T-helper 1 cell treated with Interleukin-12 subunit alpha and Interleukin-12 subunit beta and Interleukin-4 antibody, amounts not matched to agents 30 ng/mL and 1 ng/mL, for 36 hours (primary cell): Measurements from ENCODE around the gene SPATA33. TPM values are rescaled to one million over a fixed set of nuclear protein-coding genes. Genes with fewer than 3 reads are reported as not detected.
"Not testable (repeated sequence)": the region's sequence is repeated elsewhere in the genome, so short reads cannot be mapped to it uniquely, and the experiment has no call there.

Experiments
- intact Hi-C: fragments of 100-400 bp; cut with micrococcal nuclease; formaldehyde crosslinking; loops from one replicate; pipeline ENCODE4 v1.15.1; 2024
- total RNA-seq: library from RNA; stranded (reverse); gene quantifications from 2 replicates; pipeline ENCODE4 v1.2.3, GENCODE V29; 2022

SPATA33 gene
- total RNA-seq, 1 donor from 2014 or later: 14.2 TPM

DNA sequence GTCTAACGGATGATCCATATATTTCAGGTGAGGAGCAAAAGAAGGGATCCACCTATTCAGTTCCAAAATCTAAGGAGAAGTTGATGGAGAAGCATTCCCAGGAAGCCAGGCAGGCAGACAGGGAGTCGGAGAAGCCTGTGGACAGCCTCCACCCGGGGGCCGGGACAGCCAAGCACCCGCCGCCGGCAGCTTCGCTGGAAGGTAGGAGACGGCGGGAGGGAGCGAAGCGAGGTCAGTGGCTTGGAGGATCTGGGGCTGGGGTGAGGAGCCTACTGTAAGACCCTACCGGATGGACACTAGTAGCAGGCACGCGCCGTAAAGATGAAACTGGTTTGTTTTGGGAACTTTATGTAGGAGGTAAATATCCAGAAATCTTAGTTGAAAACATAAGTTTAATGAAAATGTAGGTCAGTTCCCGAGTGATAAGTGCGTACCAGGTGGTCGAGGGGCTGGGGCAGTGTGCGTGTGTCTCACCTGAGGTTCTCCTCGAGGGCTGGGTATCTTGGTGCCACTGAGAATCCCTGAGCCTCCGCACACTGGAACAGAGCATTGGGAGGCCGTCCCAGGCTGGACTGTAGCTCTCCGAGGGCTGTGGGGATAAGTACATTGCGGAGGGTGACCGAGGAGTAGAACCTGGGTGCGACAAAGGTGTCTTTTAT lies 714 bp downstream of the SPATA33 start:
- intact Hi-C loops: loop anchor here (1.0 to 5.0 kb wide), 5 partner anchors 28 to 341 kb away; partner anchors contain the start of genes ANKRD11, CDK10 and SPG7

DNA sequence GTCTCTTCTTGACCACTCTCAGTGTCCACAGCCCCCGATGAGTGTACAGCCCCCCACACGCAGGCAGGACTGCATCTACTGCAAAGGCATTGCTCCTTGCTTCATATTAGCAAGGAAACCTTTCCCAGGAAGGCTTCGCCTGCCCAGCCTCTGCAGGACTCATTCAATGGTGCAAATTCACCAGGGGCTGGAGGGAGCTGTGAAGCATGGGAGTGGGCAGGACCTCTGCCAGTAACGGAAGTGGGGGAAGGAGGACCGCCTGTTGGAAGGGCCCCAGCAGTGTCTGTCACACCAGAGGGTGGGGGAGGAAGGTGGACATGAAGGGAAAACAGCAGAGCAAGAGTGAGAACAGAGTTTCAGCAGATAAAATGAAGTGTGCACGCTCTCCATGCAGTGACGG lies 2.5 kb downstream of the SPATA33 start:
- intact Hi-C loops: no loop called here

GRCh38 chr16:89661215-89661614 lies 3.6 kb downstream of the SPATA33 start:
- intact Hi-C loops: no loop called here

GRCh38 chr16:89664238-89664637 lies 6.6 kb downstream of the SPATA33 start:
- intact Hi-C loops: not testable (repeated sequence)

GRCh38 chr16:89667000-89667399 lies 9.4 kb downstream of the SPATA33 start:
- intact Hi-C loops: loop anchor here (1.0 kb wide), 1 partner anchor 93 kb away; no protein-coding TSS in a partner anchor

GRCh38 chr16:89667633-89668032 lies 10.0 kb downstream of the SPATA33 start:
- intact Hi-C loops: loop anchor here (1.0 kb wide), 1 partner anchor 93 kb away; no protein-coding TSS in a partner anchor

DNA sequence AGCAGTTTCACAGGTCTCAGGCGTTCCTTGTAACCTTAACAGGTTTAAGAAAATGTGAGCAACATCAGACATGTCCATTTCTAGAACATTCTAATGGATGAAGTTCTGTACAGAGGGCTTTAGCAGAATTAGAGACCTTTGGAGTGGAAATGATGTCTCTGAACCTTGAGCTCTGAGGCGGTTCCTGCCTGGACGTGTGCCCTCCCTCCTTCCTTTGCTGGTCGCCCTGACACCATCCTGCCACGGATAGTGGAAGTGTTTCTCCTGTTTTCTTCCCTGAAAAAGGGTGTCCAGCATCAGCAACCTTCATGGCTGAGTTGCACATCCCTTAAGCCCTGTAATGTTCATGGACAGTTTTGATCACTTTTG lies 11.1 kb downstream of the SPATA33 start:
- intact Hi-C loops: no loop called here

GRCh38 chr16:89669755-89670154 lies 12.1 kb downstream of the SPATA33 start:
- intact Hi-C loops: no loop called here

DNA sequence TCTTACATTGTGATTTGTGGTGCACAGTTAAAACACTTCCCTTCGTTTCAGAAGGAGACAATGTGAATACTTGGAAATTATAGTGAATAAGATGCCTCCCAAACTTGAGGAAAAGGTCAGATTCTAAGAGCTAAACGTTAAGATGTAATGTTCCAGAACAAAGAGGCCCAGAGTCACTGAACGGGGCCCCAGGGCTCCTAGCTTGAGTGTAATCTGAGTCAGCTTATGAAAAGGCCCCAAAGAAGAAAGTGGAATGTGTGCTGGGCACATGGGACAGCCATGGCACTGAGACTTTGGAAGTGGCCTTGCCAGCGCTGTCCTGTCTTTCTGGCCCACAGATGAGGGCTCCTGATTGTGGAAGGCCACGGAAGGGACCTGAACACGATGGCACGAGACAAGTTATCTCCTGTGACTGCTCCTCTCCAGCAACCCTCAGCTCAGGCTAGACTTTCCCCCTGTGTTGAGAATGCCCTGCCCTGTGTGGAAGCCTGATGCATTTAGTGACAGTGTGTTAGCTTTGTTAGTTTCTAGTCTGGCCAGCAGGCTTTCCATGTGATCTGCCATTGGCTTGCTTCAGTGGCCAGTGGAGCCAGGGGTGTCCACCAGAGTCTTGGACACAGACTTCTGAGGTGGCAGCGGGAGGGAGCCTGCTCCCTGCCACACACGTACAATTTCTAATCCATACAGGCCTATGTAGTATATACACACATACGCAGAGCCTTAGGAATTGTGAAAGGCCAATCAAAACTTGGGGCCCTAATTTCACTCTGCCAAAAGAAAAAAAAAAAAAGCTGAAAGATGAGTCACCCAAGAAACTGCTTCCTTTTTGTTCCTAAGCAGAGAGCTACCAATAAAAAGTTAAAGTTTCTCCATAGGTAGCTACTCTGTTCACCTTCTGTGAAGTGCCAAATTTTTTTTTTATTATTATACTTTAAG lies 13.1 kb downstream of the SPATA33 start:
- intact Hi-C loops: no loop called here

DNA sequence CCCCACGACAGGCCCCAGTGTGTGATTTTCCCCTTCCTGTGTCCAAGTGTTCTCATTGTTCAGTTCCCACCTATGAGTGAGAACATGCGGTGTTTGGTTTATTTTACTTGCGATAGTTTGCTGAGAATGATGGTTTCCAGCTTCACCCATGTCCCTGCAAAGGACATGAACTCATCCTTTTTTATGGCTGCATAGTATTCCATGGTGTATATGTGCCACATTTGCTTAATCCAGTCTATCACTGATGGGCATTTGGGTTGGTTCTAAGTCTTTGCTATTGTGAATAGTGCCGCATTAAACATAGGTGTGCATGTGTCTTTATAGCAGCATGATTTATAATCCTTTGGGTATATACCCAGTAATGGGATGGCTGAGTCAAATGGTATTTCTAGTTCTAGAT lies 13.9 kb downstream of the SPATA33 start:
- intact Hi-C loops: not testable (repeated sequence)

GRCh38 chr16:89672177-89672941 lies 14.7 kb downstream of the SPATA33 start:
- intact Hi-C loops: no loop called here

DNA sequence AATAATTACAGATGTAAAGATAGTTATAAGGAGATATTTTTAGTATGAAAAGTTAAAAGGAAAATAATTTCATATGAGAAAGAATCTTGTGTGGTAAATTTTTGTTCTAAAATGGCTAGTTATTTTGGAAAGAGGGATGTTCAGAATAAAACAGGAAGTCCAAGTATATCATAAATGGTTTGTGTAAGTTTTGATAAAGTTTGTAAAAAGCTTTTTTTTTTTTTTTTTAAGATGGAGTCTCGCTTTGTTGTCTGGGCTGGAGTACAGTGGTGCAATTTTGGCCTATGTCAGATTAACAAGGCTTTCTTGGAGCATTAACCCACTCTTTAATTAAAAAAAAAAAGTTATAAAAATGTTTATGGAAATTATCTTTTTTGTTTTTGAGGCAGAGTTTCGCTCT lies 20.6 kb downstream of the SPATA33 start:
- intact Hi-C loops: no loop called here

DNA sequence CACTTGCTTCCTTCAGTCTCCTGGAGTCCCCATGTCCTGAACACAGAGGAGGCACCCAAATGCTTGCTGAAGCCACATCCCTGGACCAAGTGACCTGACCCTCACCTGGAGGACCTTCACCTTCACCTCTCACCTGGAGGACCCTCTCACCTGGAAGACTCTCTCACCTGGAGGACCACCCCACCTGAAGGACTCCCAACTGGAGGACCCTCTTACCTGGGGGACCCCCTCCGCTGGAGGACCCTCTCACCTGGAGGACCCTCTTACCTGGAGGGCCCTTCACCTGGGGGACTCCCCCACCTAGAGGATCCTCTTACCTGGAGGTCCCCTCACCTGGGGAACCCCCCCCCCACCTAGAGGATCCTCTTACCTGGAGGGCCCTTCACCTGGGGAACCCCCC lies 28.3 kb downstream of the SPATA33 start:
- intact Hi-C loops: loop anchor here (1.0 kb wide), 3 partner anchors 14 to 37 kb away; no protein-coding TSS in a partner anchor

GRCh38 chr16:89686520-89687091 lies 29.0 kb downstream of the SPATA33 start, which contains the start of gene CDK10:
Gene CDK10 (plus strand): TSS chr16:89686689. CDS start chr16:89686711, 22 bp downstream.
- intact Hi-C loops: loop anchor here (1.0 kb wide), 3 partner anchors 14 to 37 kb away; no protein-coding TSS in a partner anchor

DNA sequence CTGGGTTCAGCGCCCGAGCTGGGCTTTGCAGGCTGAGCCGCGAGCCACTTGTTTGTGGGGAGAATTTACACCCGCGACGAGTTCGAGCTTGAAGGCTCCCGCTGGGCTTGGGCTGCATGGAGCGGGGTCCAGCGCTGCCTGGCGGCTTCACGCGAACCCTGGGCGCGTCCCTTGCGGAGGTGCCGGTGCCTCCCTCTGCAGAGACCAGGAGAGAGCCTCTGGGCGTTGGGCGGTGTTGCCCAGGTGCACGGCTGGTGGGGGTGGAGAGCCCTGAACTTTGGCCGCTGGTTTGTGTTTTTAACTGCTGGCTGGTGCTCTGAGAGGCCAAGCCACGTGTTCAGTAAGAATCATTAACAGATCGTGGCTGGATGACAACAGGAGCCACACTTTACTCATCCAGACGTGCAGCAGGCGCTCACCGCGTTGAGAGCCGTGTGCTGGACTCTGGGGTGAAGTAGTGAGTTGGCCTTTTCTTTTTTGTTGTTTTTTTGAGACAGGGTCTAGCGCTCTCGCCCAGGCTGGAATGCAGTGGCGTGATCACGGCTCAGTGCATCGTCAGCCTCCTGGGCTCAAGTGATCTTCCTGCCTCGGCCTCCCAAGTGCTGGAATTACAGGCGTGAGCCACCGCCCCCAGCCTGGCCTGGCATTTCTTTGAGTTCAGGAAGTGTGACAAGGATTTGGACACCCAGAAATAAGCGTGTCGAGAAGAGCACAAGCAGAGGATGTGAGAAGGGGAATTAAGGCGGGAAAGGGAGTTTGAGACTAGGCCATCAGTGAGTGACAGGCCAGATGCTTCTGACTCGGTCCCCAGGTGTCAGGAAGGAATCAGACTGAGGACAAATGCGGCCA lies 29.7 kb downstream of the SPATA33 start:
- intact Hi-C loops: no loop called here

- intact Hi-C loops: no loop called here
Measured at GRCh38 chr16:89688395-89688794, 30.8 kb downstream of the SPATA33 start.

DNA sequence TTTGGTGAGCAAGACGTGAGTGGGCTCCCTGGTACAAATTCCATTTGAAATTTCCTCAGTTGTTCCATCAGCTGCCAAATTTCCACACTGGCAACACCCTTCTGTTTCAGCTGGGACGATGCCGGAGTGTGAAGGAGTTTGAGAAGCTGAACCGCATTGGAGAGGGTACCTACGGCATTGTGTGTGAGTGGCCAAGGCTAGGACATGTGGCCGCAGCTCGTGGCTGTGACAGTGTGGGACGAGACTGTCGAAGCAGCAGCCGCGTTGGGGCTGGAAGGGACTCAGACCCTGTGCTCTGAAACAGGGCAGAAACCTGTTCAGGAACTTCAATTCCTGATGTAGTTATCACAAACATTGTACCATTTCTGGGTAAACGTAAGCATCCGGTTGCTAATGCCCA lies 31.5 kb downstream of the SPATA33 start:
- intact Hi-C loops: no loop called here

GRCh38 chr16:89689621-89690020 lies 32.0 kb downstream of the SPATA33 start:
- intact Hi-C loops: not testable (repeated sequence)

GRCh38 chr16:89690392-89690901 lies 32.8 kb downstream of the SPATA33 start:
- intact Hi-C loops: no loop called here
